ENCODE data around the gene TBC1D22A.

- TF ChIP-seq CTCF (IDR thresholded peaks at IDR 0.05; ENCODE audit: low read length): no peak
- no peak for TF ChIP-seq EZH2 (IDR thresholded peaks at IDR 0.05; ENCODE audit: borderline replicate concordance, low read length)
These were observed 366.3 kb downstream of the TBC1D22A start for GRCh38 chr22:47128622-47129215.
